Measurements from ENCODE around the gene HOOK1. TPM values are rescaled to one million over a fixed set of nuclear protein-coding genes. Genes with fewer than 3 reads are reported as not detected.

HOOK1 gene
- total RNA-seq, 1 donor from 2014 or later = 2.4 TPM

- intact Hi-C loops (cut with micrococcal nuclease) = no loop called here
- Mint-ChIP-seq H3K4me3 (no peak overlapping the region), H3K9me3 (no peaks in the 10 kb centered on the region), H3K27me3 (ENCODE audit: insufficient read depth) (peaks cover 21% of the 10 kb centered on the region), H3K27ac (no peak overlapping the region), H3K36me3 (ENCODE audit: low read depth) (no peaks in the 10 kb centered on the region), H3K4me1 (ENCODE audit: low read depth) (no peaks in the 10 kb centered on the region)
- DNase-seq (ENCODE audit: low spot score) = no peak
Measured at GRCh38 chr1:59798600-59798999, 16.1 kb upstream of the HOOK1 start.

- no peaks in the 10 kb centered on the region for H3K4me1 Mint-ChIP-seq (ENCODE audit: low read depth)
- H3K36me3 Mint-ChIP-seq (ENCODE audit: low read depth) = no peaks in the 10 kb centered on the region
- H3K4me3 Mint-ChIP-seq = no peak overlapping the region
- no peak overlapping the region for H3K27ac Mint-ChIP-seq
- DNase-seq (ENCODE audit: low spot score) = no peak
- H3K9me3 Mint-ChIP-seq = no peaks in the 10 kb centered on the region
- peaks cover 19% of the 10 kb centered on the region for H3K27me3 Mint-ChIP-seq (ENCODE audit: insufficient read depth)
- intact Hi-C loops (cut with micrococcal nuclease) = no loop called here
Measured at GRCh38 chr1:59803458-59804038, 11.2 kb upstream of the HOOK1 start.

- Mint-ChIP-seq H3K4me3 (no peak overlapping the region), H3K27ac (no peak overlapping the region), H3K27me3 (ENCODE audit: insufficient read depth) (peaks cover 19% of the 10 kb centered on the region), H3K9me3 (no peaks in the 10 kb centered on the region), H3K4me1 (ENCODE audit: low read depth) (no peaks in the 10 kb centered on the region), H3K36me3 (ENCODE audit: low read depth) (no peaks in the 10 kb centered on the region)
- intact Hi-C loops (cut with micrococcal nuclease) = no loop called here
- DNase-seq (ENCODE audit: low spot score) = no peak
Measured at GRCh38 chr1:59804301-59804700, 10.4 kb upstream of the HOOK1 start.

- intact Hi-C loops (cut with micrococcal nuclease) = no loop called here
- H3K9me3 Mint-ChIP-seq = no peaks in the 10 kb centered on the region
- H3K4me3 Mint-ChIP-seq = no peak overlapping the region
- DNase-seq (ENCODE audit: low spot score) = no peak
- H3K36me3 Mint-ChIP-seq (ENCODE audit: low read depth) = no peaks in the 10 kb centered on the region
- no peaks in the 10 kb centered on the region for H3K4me1 Mint-ChIP-seq (ENCODE audit: low read depth)
- peaks cover 22% of the 10 kb centered on the region for H3K27me3 Mint-ChIP-seq (ENCODE audit: insufficient read depth)
- H3K27ac Mint-ChIP-seq = no peak overlapping the region
Measured at GRCh38 chr1:59805554-59805953, 9.2 kb upstream of the HOOK1 start.

- H3K4me1 Mint-ChIP-seq (ENCODE audit: low read depth) = peaks cover 4% of the 10 kb centered on the region
- H3K27me3 Mint-ChIP-seq (ENCODE audit: insufficient read depth) = peaks cover 24% of the 10 kb centered on the region
- no peaks in the 10 kb centered on the region for H3K36me3 Mint-ChIP-seq (ENCODE audit: low read depth)
- peak overlapping the region; percentile 81 for H3K4me3 Mint-ChIP-seq
- intact Hi-C loops (cut with micrococcal nuclease) = loop anchor here (5.0 to 10.0 kb wide), 2 partner anchors 1910 to 1968 kb away; partner anchors contain the start of gene TM2D1
- peak; percentile 76 for DNase-seq (ENCODE audit: low spot score)
- H3K9me3 Mint-ChIP-seq = no peaks in the 10 kb centered on the region
- H3K27ac Mint-ChIP-seq = peak overlapping the region; percentile 43
Measured at GRCh38 chr1:59814180-59814900, 409 bp upstream of the HOOK1 start.

GRCh38 chr1:59815892-59816291 is 1.1 kb downstream of the HOOK1 start:
- Mint-ChIP-seq H3K4me1 (ENCODE audit: low read depth) (peaks cover 4% of the 10 kb centered on the region), H3K4me3 (no peak overlapping the region), H3K9me3 (no peaks in the 10 kb centered on the region), H3K27ac (no peak overlapping the region), H3K36me3 (ENCODE audit: low read depth) (no peaks in the 10 kb centered on the region), H3K27me3 (ENCODE audit: insufficient read depth) (peaks cover 18% of the 10 kb centered on the region)
- DNase-seq (ENCODE audit: low spot score) = no peak
- intact Hi-C loops (cut with micrococcal nuclease) = loop anchor here (10.0 kb wide), 1 partner anchor 1909 kb away; the partner anchor contains the start of gene TM2D1

GRCh38 chr1:59816318-59816878 is 1.6 kb downstream of the HOOK1 start:
- Mint-ChIP-seq H3K4me1 (ENCODE audit: low read depth) (peaks cover 4% of the 10 kb centered on the region), H3K9me3 (no peaks in the 10 kb centered on the region), H3K4me3 (no peak overlapping the region), H3K27ac (no peak overlapping the region), H3K36me3 (ENCODE audit: low read depth) (no peaks in the 10 kb centered on the region), H3K27me3 (ENCODE audit: insufficient read depth) (peaks cover 14% of the 10 kb centered on the region)
- no peak for DNase-seq (ENCODE audit: low spot score)
- intact Hi-C loops (cut with micrococcal nuclease) = loop anchor here (10.0 kb wide), 1 partner anchor 1908 kb away; the partner anchor contains the start of gene TM2D1

GRCh38 chr1:59819566-59820438 is 5.1 kb downstream of the HOOK1 start:
- no peak for DNase-seq (ENCODE audit: low spot score)
- intact Hi-C loops (cut with micrococcal nuclease) = loop anchor here (10.0 kb wide), 1 partner anchor 1905 kb away; the partner anchor contains the start of gene TM2D1
- no peaks in the 10 kb centered on the region for H3K9me3 Mint-ChIP-seq
- no peak overlapping the region for H3K4me3 Mint-ChIP-seq
- no peak overlapping the region for H3K27ac Mint-ChIP-seq
- no peaks in the 10 kb centered on the region for H3K27me3 Mint-ChIP-seq (ENCODE audit: insufficient read depth)
- H3K4me1 Mint-ChIP-seq (ENCODE audit: low read depth) = no peaks in the 10 kb centered on the region
- no peaks in the 10 kb centered on the region for H3K36me3 Mint-ChIP-seq (ENCODE audit: low read depth)

GRCh38 chr1:59827055-59827643 is 12.4 kb downstream of the HOOK1 start:
- Mint-ChIP-seq H3K27me3 (ENCODE audit: insufficient read depth) (no peaks in the 10 kb centered on the region), H3K4me1 (ENCODE audit: low read depth) (no peaks in the 10 kb centered on the region), H3K36me3 (ENCODE audit: low read depth) (no peaks in the 10 kb centered on the region), H3K9me3 (no peaks in the 10 kb centered on the region), H3K27ac (no peak overlapping the region), H3K4me3 (no peak overlapping the region)
- intact Hi-C loops (cut with micrococcal nuclease) = no loop called here
- DNase-seq (ENCODE audit: low spot score) = no peak

GRCh38 chr1:59828160-59828559 is 13.4 kb downstream of the HOOK1 start:
- Mint-ChIP-seq H3K27ac (no peak overlapping the region), H3K27me3 (ENCODE audit: insufficient read depth) (no peaks in the 10 kb centered on the region), H3K9me3 (no peaks in the 10 kb centered on the region), H3K36me3 (ENCODE audit: low read depth) (no peaks in the 10 kb centered on the region), H3K4me3 (no peak overlapping the region), H3K4me1 (ENCODE audit: low read depth) (no peaks in the 10 kb centered on the region)
- intact Hi-C loops (cut with micrococcal nuclease) = no loop called here
- no peak for DNase-seq (ENCODE audit: low spot score)

GRCh38 chr1:59831529-59831928 is 16.8 kb downstream of the HOOK1 start:
- H3K27me3 Mint-ChIP-seq (ENCODE audit: insufficient read depth) = no peaks in the 10 kb centered on the region
- H3K4me3 Mint-ChIP-seq = no peak overlapping the region
- no peaks in the 10 kb centered on the region for H3K36me3 Mint-ChIP-seq (ENCODE audit: low read depth)
- H3K27ac Mint-ChIP-seq = no peak overlapping the region
- no peaks in the 10 kb centered on the region for H3K4me1 Mint-ChIP-seq (ENCODE audit: low read depth)
- no peak for DNase-seq (ENCODE audit: low spot score)
- H3K9me3 Mint-ChIP-seq = no peaks in the 10 kb centered on the region
- intact Hi-C loops (cut with micrococcal nuclease) = no loop called here

GRCh38 chr1:59833022-59833421 is 18.3 kb downstream of the HOOK1 start:
- Mint-ChIP-seq H3K27ac (no peak overlapping the region), H3K9me3 (no peaks in the 10 kb centered on the region), H3K4me3 (no peak overlapping the region), H3K4me1 (ENCODE audit: low read depth) (no peaks in the 10 kb centered on the region), H3K27me3 (ENCODE audit: insufficient read depth) (no peaks in the 10 kb centered on the region), H3K36me3 (ENCODE audit: low read depth) (no peaks in the 10 kb centered on the region)
- intact Hi-C loops (cut with micrococcal nuclease) = no loop called here
- no peak for DNase-seq (ENCODE audit: low spot score)
